WI38 (cell line): Measurements from ENCODE around the gene MTURN.

Experiments
- H3K4me3 ChIP-seq: 2 replicates; pipeline ENCODE4 v1.5.1; 2011; ENCODE audit warnings: low read depth, mild to moderate bottlenecking, control low read depth, low read length
- CTCF ChIP-seq: IDR thresholded peaks from 2 replicates; pipeline ENCODE4 v1.5.1; 2012; ENCODE audit warnings: low read depth, mild to moderate bottlenecking, control low read depth, low read length

The MTURN gene

GRCh38 chr7:30134611-30135300 lies at the start of gene MTURN:
Gene MTURN (plus strand): TSS chr7:30134986. CDS start chr7:30135137, 151 bp downstream.
- H3K4me3 ChIP-seq: peak within 1 kb of the TSS; percentile 91
- TF ChIP-seq CTCF: no peak

- TF ChIP-seq CTCF: no peak
- H3K4me3 ChIP-seq: no peak overlapping the region
Measured at GRCh38 chr7:30086529-30086928, 48.3 kb upstream of the MTURN start.

GRCh38 chr7:30087371-30087770 lies 47.4 kb upstream of the MTURN start:
- no peak overlapping the region for H3K4me3 ChIP-seq
- no peak for TF ChIP-seq CTCF

GRCh38 chr7:30088362-30088761 lies 46.4 kb upstream of the MTURN start:
- H3K4me3 ChIP-seq: no peak overlapping the region
- no peak for TF ChIP-seq CTCF

GRCh38 chr7:30090111-30090510 lies 44.7 kb upstream of the MTURN start:
- no peak for TF ChIP-seq CTCF
- no peak overlapping the region for H3K4me3 ChIP-seq

- H3K4me3 ChIP-seq: no peak overlapping the region
- no peak for TF ChIP-seq CTCF
Measured at GRCh38 chr7:30091491-30091912, 43.3 kb upstream of the MTURN start.

- TF ChIP-seq CTCF: no peak
- H3K4me3 ChIP-seq: no peak overlapping the region
Measured at GRCh38 chr7:30091987-30092386, 42.8 kb upstream of the MTURN start.
